Ovary (tissue), 3 donors: ENCODE data around the gene MAD1L1.
"Not testable (repeated sequence)": the region's sequence is repeated elsewhere in the genome, so short reads cannot be mapped to it uniquely, and the experiment has no call there.

Source experiments
- CTCF ChIP-seq, 3 donors: fragments of 450-650 bp in 2 of 3; fragments of 200-600 bp in 1 of 3; IDR thresholded peaks; one replicate each; pipeline versions ENCODE4 v1.5.1 to v1.8.0; 2016 to 2022; ENCODE audit warnings: antibody characterized with exemption in 3 of 3, mild to moderate bottlenecking in 1 of 3
- EP300 ChIP-seq: sonication (generic); formaldehyde crosslinking; IDR thresholded peaks from one replicate; pipeline ENCODE4 v1.6.1; 2017; ENCODE audit warnings: antibody characterized with exemption
- donor health status: DM: no; HTN: no; CAD: no.

- not testable (repeated sequence) for TF ChIP-seq CTCF (IDR thresholded peaks at IDR 0.05); EP300
Measured at GRCh38 chr7:1976521-1976920, 256.2 kb downstream of the MAD1L1 start.
